HG02610 (cell line): ENCODE measurements around the gene PRKAA1.

Source experiments
- ATAC-seq: cut with Tn5 transposase; IDR thresholded peaks from one replicate; pipeline ENCODE4 v1.9.1; 2021; ENCODE audit warnings: mild to moderate bottlenecking, moderate library complexity; ENCODE audit not compliant: unreplicated experiment

PRKAA1 gene

GRCh38 chr5:40798012-40798800 is at the start of gene PRKAA1:
PRKAA1 (minus strand) TSS chr5:40798374; CDS start chr5:40798189, 185 bp downstream.
- peak; percentile 98 for ATAC-seq

GRCh38 chr5:40847525-40847924 is 49.4 kb upstream of the PRKAA1 start:
- no peak for ATAC-seq

GRCh38 chr5:40846371-40846770 is 48.2 kb upstream of the PRKAA1 start:
- ATAC-seq: no peak

GRCh38 chr5:40844565-40844964 is 46.4 kb upstream of the PRKAA1 start:
- no peak for ATAC-seq

DNA sequence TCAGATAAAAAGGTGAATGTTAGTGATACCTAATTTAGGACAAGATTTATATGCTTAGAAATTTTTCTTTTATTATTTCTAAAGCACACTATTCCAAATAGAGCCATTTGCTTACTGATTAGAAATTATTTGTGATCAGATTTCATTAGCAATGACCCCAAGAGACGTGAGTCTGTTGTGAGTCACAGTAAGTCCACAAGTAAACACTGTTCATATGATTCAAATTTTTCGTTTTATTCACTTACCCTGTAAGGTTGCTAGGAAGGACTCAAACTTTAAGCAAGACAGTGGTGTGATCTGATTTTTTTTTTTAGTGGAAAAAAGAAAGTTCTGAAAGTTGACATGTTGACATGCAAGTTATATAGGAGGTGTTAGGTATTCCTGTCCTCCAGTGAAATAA is 44.2 kb upstream of the PRKAA1 start:
- no peak for ATAC-seq

DNA sequence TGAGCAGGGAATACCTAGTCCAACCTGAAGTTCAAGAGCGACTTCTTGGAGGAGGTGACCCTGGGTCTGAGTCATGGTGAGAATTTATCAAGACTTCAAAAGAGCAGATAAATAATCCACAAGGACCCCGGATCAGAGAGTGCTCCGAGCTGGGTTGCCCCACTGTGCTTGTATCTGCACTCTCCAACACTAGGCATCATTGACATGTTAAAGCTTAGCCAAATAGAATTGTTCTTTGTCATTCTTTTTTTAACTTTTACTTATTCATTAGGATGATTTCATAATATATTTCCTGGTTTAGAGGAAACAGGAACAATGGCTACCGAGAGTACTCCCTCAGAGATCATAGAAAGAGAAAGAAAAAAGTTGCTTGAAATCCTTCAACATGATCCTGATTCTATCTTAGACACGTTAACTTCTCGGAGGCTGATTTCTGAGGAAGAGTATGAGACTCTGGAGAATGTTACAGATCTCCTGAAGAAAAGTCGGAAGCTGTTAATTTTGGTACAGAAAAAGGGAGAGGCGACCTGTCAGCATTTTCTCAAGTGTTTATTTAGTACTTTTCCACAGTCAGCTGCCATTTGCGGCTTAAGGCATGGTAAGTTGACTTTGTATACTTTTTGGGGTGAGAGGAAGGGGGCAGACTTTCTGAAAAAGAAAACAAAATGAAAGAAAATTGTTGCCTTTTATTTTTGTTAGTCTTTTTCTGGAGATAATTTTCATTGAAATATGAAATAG is 43.1 kb upstream of the PRKAA1 start, which contains the start of gene CARD6:
Gene CARD6 (plus strand): TSS at position 300 of the 738 bp plus-strand sequence. CDS start 16 bp downstream, at position 316.
- peak; percentile 63 for ATAC-seq

DNA sequence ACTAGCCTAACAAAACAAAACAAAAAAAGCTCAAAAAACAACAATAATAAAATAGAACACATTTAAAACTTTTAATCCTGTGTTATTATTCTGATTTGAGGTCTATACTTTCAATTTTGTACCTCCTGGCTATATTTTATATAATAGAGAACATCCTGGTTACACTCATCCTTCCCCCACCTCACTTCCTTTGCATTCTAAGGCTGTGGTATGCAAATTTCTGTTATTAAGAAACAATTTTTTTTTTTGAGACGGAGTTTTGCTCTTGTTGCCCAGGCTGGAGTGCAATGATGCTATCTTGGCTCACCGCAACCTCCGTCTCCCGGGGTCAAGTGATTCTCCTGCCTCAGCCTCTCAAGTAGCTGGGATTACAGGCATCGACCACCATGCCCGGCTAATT is 39.9 kb upstream of the PRKAA1 start:
- no peak for ATAC-seq

DNA sequence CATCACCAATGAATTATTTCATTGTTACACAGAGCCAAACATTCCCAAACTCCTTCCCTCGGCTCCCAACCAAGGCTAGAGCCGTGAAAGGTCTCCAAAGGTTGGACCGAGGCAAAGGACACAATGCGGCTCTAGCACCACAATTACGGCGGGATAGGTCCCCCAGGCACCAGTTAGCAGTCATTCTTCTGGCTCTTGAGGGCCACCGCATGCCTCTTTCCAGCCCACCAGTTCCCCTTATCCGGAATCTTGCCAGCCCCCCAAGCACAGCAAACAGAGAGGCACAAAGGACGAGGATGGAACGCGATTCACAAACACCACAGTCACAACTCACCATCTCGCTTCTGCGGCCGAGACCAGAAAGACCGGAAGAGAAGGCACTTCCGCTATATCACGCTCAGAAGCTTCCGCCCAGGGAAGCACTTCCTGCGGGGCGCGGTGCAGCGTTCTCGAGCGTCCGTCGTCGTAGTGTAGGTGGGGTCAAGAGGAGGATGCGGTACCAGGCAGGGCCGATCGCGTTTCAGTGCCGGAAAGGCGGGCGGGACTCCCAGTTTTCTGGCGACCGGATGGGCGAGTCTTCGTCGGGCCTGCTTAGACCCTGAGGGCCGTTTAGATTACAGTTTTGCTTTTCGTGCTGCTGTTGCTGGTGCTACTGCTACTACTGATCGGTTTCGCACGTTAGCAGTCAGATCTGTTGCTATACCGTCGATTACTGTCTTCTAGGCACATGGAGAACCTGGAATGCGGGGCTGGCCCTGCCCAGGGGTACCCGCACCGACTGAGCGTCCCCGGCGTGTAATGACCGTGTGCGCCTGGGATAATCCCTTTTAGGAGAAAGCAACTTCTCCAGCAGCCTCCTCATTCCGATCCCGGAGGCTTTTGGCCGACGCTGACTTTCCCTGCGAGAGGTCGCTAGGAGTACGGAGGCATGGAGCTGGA is 36.9 kb upstream of the PRKAA1 start, which contains the start of gene RPL37:
Gene RPL37 (minus strand): TSS at position 374 of the 939 bp plus-strand sequence. CDS start 37 bp downstream, at position 337.
- peak; percentile 94 for ATAC-seq

DNA sequence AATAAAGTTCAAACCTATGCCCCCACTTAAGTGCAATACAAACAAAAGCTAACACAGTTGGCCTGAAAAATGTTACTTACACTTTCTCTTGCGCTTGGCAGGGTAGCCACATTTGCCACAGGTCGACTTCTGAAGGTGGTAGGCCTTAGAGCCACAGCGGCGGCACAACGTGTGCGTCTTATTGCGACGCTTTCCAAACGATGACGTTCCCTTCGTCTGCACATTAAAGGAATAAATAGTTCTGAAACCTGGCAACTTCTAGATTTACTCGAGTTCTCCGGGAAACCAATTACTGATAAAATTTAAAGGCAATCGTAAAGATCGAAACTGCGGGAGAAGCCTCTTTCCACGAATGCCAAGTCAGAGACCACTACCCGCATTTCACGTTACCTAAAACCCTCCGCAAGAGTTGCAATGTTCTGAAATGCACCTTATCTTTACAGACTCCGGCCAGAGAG is 36.2 kb upstream of the PRKAA1 start:
- no peak for ATAC-seq

DNA sequence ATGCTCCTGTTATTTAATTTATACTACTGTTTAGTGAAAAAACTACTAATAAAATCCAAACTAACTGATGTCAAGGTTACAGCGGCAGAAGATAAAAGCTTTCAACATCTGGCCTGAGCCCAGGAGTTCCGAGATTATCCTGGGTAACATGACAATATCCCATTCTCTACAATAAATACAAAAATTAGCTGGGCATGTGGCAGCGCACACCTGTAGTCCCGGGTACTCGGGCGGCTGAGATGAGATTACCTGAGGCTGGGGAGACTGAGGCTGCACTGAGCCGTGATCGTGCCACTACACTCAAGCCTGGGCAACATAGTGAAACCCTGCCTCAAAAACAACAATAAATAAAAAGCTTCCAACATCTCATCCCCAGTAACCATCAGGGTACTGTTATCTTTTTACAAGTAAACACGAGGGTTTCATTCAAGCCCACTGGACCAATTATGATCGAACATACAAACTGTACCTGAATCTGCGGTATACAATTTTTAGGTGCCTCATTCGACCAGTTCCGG is 35.6 kb upstream of the PRKAA1 start:
- ATAC-seq: no peak

DNA sequence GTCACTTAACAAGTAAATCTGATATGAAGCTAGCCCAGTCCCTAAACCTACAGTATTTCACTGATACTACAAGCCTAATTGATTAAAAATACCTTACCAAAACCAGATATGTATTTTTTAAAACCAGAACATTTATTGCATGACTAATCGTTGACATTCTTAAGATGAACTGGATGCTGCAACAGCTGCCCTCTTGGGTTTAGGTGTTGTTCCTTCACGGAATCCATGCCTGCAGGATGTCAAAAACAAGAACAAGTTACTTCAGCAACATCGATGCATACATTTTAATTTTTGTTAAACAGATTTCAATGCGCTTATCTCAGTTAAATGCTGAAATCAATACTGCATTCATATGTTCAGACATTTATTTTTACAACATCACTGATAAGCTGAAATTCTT is 34.2 kb upstream of the PRKAA1 start:
- ATAC-seq: no peak

- peak; percentile 58 for ATAC-seq
Measured at GRCh38 chr5:40831346-40832210, 33.4 kb upstream of the PRKAA1 start.

- no peak for ATAC-seq
Measured at GRCh38 chr5:40829748-40830533, 31.8 kb upstream of the PRKAA1 start.

DNA sequence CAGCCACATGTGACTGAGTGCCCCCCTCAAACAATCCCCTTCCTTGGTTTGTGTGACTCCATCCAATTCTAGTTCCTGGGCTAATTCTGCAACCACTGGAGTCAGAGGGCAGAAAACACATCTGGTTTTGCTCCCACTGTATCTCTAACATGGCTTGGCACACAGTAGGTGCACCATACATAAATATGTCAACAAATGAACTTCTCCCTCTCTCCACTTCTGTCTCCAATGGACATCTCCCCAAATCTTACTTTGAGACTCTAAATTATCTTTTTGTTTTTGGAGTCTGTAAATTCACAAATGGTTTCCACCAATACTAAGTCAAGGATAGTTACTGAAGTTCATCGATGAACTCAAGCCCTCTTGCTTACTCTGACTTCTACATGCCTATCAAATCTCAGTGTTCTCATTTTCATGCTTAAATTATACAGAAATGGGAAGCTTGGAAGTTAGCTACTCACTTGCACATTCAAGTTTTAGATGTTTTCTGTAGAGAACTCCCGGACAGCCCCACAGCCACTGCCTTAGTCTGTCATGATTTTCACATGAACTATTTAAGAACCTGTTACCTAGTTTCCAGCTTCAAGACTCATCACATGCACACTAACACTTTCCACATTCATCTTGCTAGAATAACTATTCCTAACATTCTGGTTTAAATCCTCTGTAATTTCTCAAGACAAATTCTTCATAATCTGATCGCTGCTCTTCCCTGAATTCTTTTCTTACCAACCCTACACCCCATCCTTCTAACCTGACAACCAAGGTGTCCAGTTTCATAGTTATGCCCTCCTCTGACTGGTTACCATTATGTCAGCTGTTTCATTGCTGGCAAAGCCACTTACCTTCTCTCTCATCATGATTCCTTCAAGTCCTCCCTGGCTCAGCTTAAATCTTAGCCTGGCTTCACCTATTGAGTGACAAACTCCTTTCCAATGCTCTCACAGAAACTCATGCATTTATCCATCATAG is 30.8 kb upstream of the PRKAA1 start:
- no peak for ATAC-seq

DNA sequence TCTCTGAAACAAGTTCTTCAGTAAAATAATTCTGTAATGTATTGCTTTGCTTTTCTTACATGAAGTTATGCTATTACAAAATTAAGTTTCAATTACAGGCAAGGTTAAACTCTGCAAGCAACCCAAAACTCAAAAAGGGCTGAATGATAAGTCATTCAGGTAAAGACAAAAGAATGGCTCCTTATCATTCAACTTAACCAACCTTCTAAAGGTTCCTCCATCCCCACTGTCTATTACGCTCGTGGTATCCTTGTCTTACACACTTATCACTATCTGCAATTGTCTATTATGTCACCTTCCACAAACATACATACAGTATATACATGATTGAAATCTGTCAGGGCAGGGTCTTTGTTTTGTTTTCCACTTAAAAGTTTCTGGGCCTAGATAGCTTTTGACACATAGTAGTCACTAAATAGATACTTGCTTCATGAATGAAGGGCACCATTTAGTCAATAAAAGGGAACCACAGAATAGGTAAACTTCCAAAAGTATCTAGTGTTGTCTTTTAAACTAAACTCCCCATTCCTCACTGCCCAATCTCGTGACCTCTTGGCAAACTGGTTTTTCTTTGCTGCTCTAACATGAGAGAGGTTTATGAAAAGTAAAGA is 30.0 kb upstream of the PRKAA1 start:
- no peak for ATAC-seq

GRCh38 chr5:40827188-40827977 is 29.2 kb upstream of the PRKAA1 start:
- no peak for ATAC-seq
